ENCODE data around the gene SLC25A48.
A peak's percentile ranks its signal among the peaks of the same experiment; 100 is the strongest.

Gene SLC25A48

GRCh38 chr5:135834639-135835529 lies at the start of gene SLC25A48 (continued):
- TF ChIP-seq INSM2 (tag by site-specific recombination; IDR thresholded peaks at IDR 0.05) = no peak
- TF ChIP-seq ZBTB1 (tag by site-specific recombination; IDR thresholded peaks at IDR 0.05) = no peak
- TF ChIP-seq, protein P1, sequence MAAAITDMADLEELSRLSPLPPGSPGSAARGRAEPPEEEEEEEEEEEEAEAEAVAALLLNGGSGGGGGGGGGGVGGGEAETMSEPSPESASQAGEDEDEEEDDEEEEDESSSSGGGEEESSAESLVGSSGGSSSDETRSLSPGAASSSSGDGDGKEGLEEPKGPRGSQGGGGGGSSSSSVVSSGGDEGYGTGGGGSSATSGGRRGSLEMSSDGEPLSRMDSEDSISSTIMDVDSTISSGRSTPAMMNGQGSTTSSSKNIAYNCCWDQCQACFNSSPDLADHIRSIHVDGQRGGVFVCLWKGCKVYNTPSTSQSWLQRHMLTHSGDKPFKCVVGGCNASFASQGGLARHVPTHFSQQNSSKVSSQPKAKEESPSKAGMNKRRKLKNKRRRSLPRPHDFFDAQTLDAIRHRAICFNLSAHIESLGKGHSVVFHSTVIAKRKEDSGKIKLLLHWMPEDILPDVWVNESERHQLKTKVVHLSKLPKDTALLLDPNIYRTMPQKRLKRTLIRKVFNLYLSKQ (tag by site-specific recombination; IDR thresholded peaks at IDR 0.05; ENCODE audit: borderline replicate concordance) = no peak
- TF ChIP-seq, protein P2, sequence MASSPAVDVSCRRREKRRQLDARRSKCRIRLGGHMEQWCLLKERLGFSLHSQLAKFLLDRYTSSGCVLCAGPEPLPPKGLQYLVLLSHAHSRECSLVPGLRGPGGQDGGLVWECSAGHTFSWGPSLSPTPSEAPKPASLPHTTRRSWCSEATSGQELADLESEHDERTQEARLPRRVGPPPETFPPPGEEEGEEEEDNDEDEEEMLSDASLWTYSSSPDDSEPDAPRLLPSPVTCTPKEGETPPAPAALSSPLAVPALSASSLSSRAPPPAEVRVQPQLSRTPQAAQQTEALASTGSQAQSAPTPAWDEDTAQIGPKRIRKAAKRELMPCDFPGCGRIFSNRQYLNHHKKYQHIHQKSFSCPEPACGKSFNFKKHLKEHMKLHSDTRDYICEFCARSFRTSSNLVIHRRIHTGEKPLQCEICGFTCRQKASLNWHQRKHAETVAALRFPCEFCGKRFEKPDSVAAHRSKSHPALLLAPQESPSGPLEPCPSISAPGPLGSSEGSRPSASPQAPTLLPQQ (tag by site-specific recombination; IDR thresholded peaks at IDR 0.05) = peak; percentile 42
- 0 out of 2 replicates have a peak, but pooled peaks have one; percentile 27 for TF ChIP-seq ZNF580 (tag by site-specific recombination; IDR thresholded peaks at IDR 0.05)
- TF ChIP-seq ZEB2 (tag by site-specific recombination; IDR thresholded peaks at IDR 0.05) = peak; percentile 89
- TF ChIP-seq KLF16 (tag by site-specific recombination; IDR thresholded peaks at IDR 0.05) = peak; percentile 64; the same call in 1 of the 2 replicates
- TF ChIP-seq ZNF510 (tag by site-specific recombination; IDR thresholded peaks at IDR 0.05; ENCODE audit: insufficient replicate concordance) = no peak
- TF ChIP-seq ZNF624 (tag by site-specific recombination; IDR thresholded peaks at IDR 0.05) = no peak
- TF ChIP-seq, protein P3, sequence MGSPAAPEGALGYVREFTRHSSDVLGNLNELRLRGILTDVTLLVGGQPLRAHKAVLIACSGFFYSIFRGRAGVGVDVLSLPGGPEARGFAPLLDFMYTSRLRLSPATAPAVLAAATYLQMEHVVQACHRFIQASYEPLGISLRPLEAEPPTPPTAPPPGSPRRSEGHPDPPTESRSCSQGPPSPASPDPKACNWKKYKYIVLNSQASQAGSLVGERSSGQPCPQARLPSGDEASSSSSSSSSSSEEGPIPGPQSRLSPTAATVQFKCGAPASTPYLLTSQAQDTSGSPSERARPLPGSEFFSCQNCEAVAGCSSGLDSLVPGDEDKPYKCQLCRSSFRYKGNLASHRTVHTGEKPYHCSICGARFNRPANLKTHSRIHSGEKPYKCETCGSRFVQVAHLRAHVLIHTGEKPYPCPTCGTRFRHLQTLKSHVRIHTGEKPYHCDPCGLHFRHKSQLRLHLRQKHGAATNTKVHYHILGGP (tag by site-specific recombination; IDR thresholded peaks at IDR 0.05) = no peak
- TF ChIP-seq ZNF610 (tag by site-specific recombination; IDR thresholded peaks at IDR 0.05; ENCODE audit: borderline replicate concordance) = no peak
- TF ChIP-seq ZNF48 (tag by site-specific recombination; IDR thresholded peaks at IDR 0.05) = no peak
- TF ChIP-seq ZNF394 (tag by site-specific recombination; IDR thresholded peaks at IDR 0.05; ENCODE audit: borderline replicate concordance) = peak; percentile 17; the same call in 1 of the 2 replicates
- peak; percentile 73 for TF ChIP-seq ZBTB8A (tag by site-specific recombination; IDR thresholded peaks at IDR 0.05)
- TF ChIP-seq CTCF (tag by site-specific recombination; IDR thresholded peaks at IDR 0.05) = peak; percentile 88
- peak; percentile 92 for TF ChIP-seq ZNF660 (tag by site-specific recombination; IDR thresholded peaks at IDR 0.05)
- peak; percentile 24 for TF ChIP-seq ZNF366 (tag by site-specific recombination; conservative IDR thresholded peaks at IDR 0.05)
- TF ChIP-seq ZNF26 (tag by site-specific recombination; IDR thresholded peaks at IDR 0.05) = no peak
- no peak for TF ChIP-seq ZNF776 (tag by site-specific recombination; IDR thresholded peaks at IDR 0.05; ENCODE audit: borderline replicate concordance)
- TF ChIP-seq, protein P4, sequence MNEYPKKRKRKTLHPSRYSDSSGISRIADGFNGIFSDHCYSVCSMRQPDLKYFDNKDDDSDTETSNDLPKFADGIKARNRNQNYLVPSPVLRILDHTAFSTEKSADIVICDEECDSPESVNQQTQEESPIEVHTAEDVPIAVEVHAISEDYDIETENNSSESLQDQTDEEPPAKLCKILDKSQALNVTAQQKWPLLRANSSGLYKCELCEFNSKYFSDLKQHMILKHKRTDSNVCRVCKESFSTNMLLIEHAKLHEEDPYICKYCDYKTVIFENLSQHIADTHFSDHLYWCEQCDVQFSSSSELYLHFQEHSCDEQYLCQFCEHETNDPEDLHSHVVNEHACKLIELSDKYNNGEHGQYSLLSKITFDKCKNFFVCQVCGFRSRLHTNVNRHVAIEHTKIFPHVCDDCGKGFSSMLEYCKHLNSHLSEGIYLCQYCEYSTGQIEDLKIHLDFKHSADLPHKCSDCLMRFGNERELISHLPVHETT (tag by site-specific recombination; IDR thresholded peaks at IDR 0.05) = no peak
- peak; percentile 41; the same call in 1 of the 2 replicates for TF ChIP-seq KLF8 (tag by site-specific recombination; IDR thresholded peaks at IDR 0.05)
- no peak for TF ChIP-seq ZNF121 (tag by site-specific recombination; IDR thresholded peaks at IDR 0.05)
- TF ChIP-seq SCRT1 (tag by site-specific recombination; IDR thresholded peaks at IDR 0.05; ENCODE audit: borderline replicate concordance) = no peak

Measured in HEK293 (cell line).